ENCODE results near the gene GABBR2.

GRCh38 chr9:98342820-98343210 is 365.9 kb downstream of the GABBR2 start:
- no peak for TF ChIP-seq CTCF (IDR thresholded peaks at IDR 0.05; ENCODE audit: low read depth, low read length, poor library complexity, severe bottlenecking)
- TF ChIP-seq EZH2phosphoT487 (IDR thresholded peaks at IDR 0.05; ENCODE audit: borderline replicate concordance, low read length): no peak
